ENCODE measurements around the gene CEP128.

CEP128 gene

DNA sequence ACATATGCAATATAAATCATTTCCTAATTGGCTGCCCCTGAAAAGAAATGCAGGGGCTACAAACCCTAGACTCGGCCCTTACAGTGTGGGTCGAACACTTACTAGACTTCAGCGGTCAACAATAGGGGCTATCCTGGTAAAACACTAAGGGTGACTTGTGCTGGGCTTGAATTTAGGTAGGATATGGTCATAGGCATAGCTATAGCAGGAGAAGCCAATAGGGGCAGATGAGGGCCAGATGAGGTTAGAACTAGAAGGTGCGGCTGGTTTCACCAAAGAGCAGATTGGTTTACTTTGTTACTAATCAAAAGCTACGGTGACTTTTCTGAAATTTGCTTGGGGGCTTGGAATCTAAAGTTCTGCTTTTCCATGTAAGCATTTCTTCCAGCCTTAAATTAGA is 447.9 kb downstream of the CEP128 start:
- DNase-seq (ENCODE audit: low read depth in 1 of 2, low spot score in 1 of 2) = no peak

DNA sequence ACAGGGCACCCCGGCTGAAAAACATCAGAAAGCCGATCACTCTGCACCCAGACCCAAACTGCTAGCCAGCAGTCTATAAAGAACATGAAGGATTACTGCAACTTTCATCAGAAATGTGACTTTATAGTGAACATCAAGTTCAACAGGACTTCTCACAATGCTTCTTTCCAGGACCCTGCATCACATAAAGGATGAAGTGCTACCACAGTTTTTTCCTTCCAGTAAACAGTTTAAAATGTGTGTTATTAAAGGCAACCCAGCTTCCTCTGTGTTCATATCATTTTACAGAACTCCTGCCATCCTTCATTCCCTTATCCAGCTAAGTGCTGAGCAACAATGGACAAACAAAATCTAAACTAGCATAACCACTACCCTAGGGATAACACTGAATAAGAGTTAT is 449.9 kb downstream of the CEP128 start:
- DNase-seq (ENCODE audit: low read depth in 1 of 2, low spot score in 1 of 2) = no peak

DNA sequence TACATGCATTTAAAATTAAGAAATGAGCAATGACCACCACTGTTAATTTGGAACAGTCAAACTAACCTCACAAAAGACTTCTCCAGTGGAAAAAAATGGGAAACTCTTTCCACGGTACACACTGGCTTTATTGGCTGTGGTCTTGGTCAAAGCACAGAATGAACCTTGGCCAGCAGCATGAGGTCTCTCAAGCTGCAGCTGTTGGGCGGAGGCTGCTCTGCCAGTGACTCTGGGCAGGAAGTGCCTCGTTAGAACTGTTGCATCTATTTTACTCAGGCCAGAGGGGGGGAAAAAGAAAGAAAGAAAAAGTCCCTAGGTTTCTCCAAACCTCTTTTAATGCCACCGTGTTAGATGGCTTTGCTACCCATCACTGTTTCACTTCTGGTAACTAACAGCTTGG is 450.4 kb downstream of the CEP128 start:
- DNase-seq (ENCODE audit: low read depth in 1 of 2, low spot score in 1 of 2) = no peak

DNA sequence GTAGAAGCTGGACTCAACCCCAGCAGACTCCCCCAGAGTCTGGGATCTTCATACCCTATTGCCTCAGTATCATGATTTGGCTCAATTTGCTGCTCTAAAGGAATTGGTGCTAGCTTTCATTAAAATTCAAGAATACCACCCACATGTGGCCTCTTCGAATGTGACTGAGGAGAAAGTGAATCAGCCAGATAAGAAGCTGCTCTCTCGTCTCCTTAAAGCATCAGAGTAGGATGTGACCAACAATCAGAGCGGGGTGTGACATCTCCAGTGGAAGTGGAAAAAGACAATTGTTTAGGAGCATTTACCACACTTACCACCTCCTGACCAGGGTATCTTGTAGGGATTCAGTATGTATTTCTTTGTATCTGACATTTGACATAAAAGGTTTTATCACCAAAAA is 452.0 kb downstream of the CEP128 start:
- DNase-seq (ENCODE audit: low read depth in 1 of 2, low spot score in 1 of 2) = no peak

- no peak for DNase-seq (ENCODE audit: low read depth in 1 of 2, low spot score in 1 of 2)
Measured at GRCh38 chr14:80485764-80486163, 455.8 kb downstream of the CEP128 start.

GRCh38 chr14:80483331-80483730 is 458.2 kb downstream of the CEP128 start:
- DNase-seq (ENCODE audit: low read depth in 1 of 2, low spot score in 1 of 2) = no peak

DNA sequence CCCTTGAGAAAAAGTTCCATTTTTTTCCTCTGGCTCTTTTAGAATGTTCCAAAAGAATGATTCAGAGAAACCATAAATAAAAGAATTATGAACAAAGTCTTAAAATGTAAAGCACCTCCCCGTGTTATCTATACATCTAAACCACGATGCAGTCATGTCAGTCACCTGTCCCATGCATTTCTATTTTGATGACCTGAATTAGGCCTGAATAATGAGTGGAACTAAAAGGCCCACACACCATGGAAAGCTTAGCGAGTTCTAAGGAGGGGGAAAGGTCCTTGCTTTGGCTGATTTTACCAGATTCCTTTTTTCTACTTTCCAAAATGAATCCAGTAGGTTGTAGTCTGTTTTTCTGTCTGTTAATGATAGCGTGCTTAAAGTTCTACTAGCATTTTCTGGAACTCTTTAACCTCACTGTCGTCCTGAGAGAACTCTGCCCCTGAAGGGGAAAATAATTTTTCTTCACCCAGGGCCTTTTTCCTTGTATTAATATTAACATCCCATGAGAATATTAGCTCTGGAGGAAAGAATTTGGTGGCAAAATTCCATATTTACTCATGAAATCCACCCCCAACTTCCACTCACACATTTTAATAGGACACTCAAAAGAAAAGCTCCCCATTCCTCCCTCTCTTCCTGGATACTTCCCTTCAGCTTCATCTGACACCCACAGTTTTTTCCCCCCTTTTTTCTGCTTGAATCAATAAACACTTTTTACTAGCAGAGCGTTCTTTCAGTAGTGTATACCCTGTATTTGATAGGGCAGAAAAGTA is 464.0 kb downstream of the CEP128 start:
- DNase-seq (ENCODE audit: low read depth in 1 of 2, low spot score in 1 of 2) = no peak

DNA sequence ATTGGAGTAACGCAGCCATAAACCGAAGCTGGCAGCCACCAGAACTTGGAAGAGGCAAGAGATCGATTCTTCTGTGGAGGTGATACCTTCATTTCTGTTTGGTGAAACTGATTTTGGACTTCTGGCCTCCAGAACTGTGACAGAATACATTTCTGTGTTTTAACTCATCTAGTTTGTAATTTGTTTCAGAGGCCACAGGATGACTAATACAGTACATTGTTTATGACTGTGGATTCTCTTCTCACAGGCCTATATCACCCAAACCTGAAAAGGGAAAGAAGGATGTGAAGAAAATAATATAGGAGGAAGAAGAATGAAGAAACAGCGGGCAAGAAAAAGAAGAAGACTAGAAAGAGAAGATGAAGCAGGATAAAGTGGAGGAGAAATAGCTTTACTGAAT is 466.5 kb downstream of the CEP128 start:
- DNase-seq (ENCODE audit: low read depth in 1 of 2, low spot score in 1 of 2) = no peak

DNA sequence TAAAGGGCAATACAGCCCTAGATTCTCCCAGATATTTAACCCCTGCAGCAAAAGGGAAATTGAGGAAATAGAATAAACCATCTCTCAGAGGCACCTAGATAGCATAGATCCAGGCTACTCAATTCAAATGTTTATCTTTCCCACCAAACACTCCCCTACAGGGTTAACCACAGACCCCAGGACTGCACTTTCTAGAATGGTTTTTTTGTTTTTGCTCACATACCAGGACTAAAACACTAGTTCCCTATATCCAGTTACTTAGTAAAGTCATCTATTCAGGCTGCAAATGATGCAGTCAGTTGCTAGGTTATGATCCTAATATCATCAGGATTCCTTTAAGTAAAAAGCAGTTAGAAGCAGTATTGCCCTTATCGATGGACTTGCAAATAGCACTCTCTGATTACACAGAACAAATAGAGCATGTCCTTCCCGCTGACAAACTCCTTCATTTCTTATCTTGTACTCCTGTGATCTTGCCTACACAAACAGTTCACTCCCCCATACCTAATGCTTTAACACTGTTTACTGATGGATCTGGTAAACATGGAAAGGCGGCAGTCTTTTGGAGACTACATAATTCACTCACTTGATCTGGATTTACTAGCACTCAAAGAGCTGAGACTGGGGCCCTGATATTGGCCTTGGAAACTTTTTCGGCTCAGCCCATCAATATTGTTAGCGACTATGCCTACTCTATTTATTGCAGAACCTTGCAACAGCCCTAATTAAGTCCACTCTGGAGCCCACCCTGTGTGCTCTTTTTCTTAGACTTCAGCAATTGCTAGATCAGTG is 473.0 kb downstream of the CEP128 start:
- no peak for DNase-seq (ENCODE audit: low read depth in 1 of 2, low spot score in 1 of 2)

DNA sequence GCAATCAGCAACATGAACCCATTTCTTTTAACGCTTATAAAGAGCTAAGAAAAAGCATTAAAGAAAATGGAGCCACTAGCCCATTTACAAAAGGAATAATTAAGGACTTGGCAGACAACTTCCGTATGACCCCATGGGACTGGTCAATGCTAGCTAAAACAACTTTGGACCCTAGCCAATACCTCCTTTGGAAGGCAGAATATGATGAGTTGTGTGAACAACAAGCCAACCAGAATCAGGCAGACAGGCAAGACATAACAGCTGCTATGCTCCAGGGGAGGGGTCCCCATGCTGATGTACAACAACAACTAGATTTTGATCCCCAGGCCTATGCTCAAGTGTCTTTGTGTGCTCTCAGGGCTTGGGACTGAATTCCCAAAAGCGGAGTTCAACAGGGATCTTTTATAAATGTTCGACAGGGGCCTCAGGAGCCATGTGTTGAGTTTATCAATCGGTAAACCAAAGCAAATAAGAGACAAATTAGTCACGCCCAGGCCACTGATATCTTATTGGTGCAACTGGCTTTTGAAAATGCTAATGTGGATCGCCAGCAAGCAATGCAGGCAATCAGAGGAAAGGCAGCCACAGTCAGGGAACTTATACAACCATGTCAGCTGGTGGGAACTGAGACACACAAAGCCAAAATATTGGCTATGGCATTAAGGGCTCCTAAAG is 475.9 kb downstream of the CEP128 start:
- no peak for DNase-seq (ENCODE audit: low read depth in 1 of 2, low spot score in 1 of 2)

GRCh38 chr14:80464531-80465149 is 476.9 kb downstream of the CEP128 start:
- no peak for DNase-seq (ENCODE audit: low read depth in 1 of 2, low spot score in 1 of 2)

DNA sequence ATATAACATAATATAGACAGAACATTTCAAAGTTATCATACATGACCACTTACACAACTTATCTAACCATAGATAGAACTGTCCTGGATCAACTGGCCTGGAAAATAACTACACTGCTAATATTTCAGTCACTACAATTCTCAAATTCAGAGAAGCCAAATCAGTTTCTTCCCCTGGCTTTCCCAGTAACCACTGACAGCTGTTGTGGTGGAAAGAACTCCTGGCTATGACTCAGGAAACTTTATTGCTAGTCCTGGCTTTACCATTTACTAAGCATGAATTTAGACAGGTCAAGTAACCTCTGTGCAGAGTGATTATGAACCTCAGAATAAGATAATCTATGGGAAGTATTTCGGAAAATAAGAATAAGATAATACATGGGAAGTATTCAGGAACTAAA is 485.3 kb downstream of the CEP128 start:
- DNase-seq (ENCODE audit: low read depth in 1 of 2, low spot score in 1 of 2) = no peak

DNA sequence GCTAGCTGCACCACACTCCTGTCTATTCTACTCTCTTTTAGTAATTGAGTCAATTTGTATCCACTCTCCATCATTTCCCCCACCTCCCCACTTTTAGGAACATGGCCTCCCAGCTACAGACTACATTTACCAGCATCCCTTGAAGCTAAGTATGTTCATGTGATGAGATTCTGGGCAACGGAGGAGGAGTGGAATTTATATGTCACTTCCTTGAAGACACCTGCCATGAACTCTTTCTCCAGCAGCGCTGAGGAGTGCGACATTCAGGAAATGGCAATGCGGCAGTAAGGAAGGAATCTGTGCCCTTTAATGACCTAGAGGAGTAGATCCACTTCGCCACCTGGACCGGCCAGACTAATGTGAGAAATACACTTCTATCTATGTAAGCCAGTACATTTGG is 486.5 kb downstream of the CEP128 start:
- DNase-seq (ENCODE audit: low read depth in 1 of 2, low spot score in 1 of 2) = no peak

GRCh38 chr14:80448267-80448666 is 493.3 kb downstream of the CEP128 start:
- no peak for DNase-seq (ENCODE audit: low read depth in 1 of 2, low spot score in 1 of 2)

- DNase-seq (ENCODE audit: low read depth in 1 of 2, low spot score in 1 of 2) = no peak
Measured at GRCh38 chr14:80447392-80447791, 494.1 kb downstream of the CEP128 start.
